Right renal cortex interstitium (tissue), 3 donors: ENCODE results near the gene CSNK2A3. TPM values are rescaled to one million over a fixed set of nuclear protein-coding genes. Genes with fewer than 3 reads are reported as not detected.
"Not testable (repeated sequence)": the region's sequence is repeated elsewhere in the genome, so short reads cannot be mapped to it uniquely, and the experiment has no call there.

Source experiments
- DNase-seq, 3 donors: peaks; one replicate each; pipeline ENCODE4 v3.0.0-alpha.2; 2013; ENCODE audit warnings: low read depth in 3 of 3, low spot score in 2 of 3
- polyA plus RNA-seq, 3 donors: library from polyadenylated mRNA; unstranded; fragments of 120-200 nt; gene quantifications; one replicate each; pipeline ENCODE4 v1.2.1, GENCODE V29; 2013; ENCODE audit not compliant: insufficient read length in 3 of 3

The CSNK2A3 gene
- 1 to 10 TPM; 1.5 to 2.9 (median 2.2) TPM for polyA plus RNA-seq

GRCh38 chr11:11352878-11353277, at the start of gene CSNK2A3:
Gene CSNK2A3 (minus strand): TSS chr11:11353250. CDS start chr11:11353119, 131 bp downstream.
- DNase-seq = not testable (repeated sequence)

GRCh38 chr11:11401960-11402535, 49.0 kb upstream of the CSNK2A3 start:
- DNase-seq = no peak

- DNase-seq = no peak
Measured at GRCh38 chr11:11400635-11401232, 47.7 kb upstream of the CSNK2A3 start.

DNA sequence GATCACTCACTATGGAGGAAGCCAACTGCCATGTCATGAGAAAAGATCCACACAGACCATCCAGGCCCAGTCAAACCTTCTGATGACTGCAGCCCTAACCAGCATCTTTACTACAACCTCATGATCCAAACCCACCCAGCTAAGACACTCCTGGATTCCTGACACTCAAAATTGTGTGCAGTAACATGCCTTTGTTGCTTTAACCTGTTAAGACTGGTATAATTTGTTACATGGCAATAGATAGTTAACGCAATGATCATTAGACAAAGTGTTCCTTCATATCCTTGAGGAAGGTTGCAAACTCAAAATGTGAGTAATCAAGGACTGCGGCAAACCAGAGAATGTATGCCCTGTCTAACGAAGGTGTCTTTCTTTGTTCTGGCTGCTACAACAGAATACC, 47.1 kb upstream of the CSNK2A3 start:
- DNase-seq = no peak

DNA sequence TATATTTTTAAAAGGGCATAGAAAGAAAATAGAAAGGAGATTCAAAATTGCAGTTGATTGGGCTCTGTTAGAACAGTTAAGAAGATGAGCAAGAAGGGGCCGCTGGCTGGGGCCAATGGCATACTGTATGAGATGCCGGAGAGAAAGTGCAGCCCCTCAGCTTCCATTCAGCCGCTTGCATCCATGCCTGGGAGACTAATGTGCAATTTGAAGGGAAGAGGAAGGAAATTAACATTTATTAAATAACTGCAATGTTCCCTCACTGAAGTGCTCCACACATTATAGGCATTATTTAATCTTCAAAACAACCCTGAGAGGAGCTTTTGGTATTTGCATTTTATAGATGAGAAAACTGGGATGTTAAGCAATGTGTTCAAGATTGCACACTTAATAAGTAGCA, 44.7 kb upstream of the CSNK2A3 start:
- DNase-seq = no peak

DNA sequence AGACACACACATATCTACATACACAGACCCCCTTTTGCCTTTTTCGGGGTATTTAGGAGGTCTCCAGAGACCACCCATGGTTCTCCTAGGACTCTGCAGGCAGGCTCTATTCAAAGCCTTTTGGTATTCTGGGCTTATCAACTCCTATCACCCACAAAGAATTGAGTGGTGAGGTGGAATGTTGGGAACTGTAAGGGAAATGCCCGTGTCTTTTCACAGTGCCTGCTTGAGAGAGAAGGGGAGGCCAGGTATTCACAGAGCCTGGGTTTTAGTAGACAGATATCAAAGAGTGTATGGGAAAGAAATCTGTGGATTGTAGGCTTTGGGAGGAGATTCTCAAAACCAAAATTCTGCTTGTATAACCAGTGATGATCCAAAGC, 44.0 kb upstream of the CSNK2A3 start:
- DNase-seq = no peak

GRCh38 chr11:11396301-11397035, 43.4 kb upstream of the CSNK2A3 start:
- no peak for DNase-seq

- no peak for DNase-seq
Measured at GRCh38 chr11:11395126-11395525, 42.1 kb upstream of the CSNK2A3 start.

DNA sequence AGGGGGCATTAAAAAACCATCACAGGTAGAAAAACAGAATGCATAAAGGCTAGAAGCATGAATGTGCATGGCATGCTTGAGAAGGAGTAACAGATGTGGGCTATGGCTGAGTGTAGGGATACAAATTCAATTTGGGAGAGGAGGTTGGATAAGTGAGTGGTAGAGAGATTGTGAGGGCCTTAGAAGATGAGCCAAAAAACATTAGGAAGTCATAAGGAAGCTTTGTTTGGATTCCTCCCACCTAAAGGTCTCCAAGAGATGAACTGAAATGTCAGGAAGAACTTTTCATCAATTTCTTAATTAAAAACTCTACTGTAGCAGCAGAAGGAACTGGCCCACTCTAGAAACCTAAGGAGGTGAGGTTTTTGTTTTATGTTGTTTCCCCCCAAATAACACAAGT, 41.2 kb upstream of the CSNK2A3 start:
- DNase-seq = no peak

DNA sequence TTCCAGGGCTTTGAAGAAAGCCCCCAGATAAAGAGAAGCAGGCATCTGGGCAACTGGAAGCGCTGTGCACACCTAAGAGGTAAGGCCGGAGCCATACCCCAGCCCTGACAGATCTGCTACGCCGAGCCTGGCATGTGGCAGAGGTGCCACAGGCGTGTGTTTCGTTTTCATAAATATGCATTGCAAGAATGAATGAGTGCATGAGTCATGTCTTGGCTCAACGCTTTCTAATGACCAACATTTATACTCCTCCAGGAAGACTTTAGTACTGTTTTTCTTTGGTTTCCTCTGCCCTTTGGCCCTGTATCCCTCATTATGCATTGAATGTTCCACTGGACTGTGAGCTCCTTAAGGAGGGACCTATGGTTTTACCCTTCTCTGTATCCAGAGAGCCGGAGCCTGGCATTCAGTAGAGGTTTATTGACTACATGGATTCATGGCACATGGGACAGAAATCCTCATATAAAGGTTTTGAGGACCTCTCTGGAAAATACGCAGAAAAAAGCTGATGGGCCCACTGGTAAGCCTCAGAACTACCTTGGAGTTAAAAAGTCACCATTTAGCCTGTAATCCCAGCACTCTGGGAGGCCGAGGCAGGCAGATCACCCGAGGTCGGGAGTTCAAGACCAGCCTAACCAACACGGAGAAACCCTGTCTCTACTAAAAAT, 38.9 kb upstream of the CSNK2A3 start:
- DNase-seq = no peak

DNA sequence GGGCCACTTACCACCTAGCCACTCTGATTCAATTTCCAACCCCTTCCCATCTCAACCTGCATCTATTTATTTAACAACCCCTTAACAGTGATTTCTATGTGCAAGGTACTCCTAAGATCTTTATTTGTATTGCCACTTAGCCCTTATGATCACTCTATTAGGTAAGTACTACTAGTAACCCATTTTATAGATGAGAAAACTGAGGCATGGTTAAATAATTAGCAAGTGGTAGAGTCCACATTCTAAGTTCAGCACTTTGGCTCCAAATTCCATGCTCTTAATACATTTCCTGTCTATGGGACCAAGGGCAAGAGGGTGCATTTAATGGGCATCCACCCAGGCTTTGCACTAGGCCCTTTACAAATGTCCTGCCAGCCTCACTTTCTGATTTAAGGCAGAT, 38.1 kb upstream of the CSNK2A3 start:
- no peak for DNase-seq

DNA sequence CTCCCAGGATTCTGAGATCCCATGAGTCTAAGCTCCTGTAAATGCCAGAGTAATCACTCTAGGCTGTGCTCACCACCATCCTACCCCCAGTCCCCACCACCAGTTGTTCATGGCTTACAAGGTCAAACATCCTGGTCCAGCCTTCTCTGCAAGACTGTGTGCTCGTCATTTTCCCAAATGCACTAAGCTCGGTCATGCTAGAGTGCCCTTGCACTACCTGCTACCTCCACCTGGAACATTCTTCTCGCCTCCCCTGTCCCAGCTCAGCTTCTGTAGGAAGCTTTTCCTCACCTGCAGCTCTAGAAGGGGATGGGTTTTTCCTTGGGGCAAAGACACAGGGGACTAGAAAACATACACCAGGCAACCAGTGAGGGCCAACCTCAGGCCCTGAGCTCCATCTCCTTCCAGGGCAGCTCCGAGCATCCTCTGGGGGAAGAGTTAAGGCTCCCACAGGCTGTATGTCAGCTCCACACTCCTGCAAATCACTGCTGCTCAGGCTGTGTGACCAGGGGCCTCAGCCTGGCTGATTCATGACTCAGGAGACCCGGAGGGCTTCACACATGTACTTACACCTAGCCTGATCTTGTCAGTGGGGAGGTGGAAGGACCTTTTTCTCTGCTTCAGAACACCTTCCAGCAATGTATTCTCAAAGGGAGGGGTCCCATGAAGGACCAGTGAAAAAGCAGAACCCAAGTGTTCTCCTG, 37.2 kb upstream of the CSNK2A3 start:
- DNase-seq = no peak

GRCh38 chr11:11389238-11389637, 36.2 kb upstream of the CSNK2A3 start:
- DNase-seq = no peak

DNA sequence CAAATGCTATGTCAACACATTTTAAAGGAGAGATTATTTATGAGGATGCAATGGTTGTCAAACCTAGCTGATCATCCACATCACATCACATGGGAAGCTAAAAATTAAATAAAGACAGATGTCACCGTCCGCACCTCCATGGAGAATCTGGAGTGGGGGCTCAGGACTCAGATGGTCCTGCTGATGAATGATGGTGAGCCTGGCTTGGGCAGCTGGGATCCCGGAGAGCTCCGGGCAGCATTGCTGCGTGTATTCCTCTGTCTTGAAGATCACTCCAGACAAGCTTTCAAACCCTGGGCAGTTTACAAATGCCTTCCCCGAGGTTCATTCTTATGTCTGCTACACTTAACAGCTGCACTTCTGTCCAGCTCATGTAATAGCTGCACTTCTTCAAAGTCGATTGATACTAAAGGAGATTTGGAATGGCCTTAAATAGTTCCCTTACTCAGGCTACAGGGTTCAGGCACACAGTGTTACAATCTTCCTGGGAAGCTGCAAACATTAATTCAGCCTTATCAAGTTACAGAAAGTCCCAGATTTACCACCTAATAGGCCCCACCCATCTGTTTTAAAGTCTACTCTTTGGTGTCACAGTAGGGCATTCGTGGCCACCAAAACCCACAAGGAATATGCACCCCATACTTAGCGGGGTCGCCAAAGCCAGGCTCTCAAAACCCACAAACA, 34.7 kb upstream of the CSNK2A3 start:
- no peak for DNase-seq

- DNase-seq = no peak
Measured at GRCh38 chr11:11387207-11387606, 34.2 kb upstream of the CSNK2A3 start.

DNA sequence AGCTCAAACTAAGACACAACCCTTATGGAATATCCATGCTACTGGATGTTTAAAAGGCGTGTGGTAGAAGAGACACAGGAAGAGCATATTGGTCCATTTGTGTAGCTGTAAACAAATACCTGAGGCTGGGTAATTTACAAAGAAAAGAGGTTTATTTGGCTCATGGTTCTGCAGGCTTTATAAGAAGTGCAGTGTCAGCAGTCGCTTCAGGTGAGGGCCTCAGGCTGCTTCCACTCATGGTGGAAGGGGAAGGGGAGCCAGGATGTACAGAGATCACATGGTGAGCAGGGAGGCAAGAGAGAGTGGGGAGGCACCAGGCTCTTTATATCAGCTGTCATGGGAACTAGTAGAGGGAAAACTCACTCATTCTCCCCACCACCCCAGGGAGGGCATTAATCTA, 31.8 kb upstream of the CSNK2A3 start:
- no peak for DNase-seq

DNA sequence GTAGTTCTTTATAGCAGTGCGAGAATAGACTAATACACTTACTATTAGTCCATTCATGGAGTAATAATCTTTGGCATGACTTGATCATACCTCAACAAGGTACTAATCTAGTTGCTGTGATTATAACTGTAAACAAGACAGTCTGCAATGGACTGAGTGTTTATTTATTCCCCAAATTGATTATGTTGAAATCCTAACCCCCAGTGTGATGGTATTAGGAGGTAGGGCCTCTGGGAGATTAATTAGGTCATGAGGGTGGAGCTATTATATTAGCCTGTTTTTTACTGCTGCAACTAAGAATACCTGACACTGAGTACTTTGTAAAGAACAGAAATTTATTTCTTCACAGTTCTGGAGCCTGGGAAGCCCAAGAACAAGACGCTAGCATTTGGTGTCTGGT, 30.9 kb upstream of the CSNK2A3 start:
- no peak for DNase-seq

- DNase-seq = no peak
Measured at GRCh38 chr11:11382858-11383532, 29.9 kb upstream of the CSNK2A3 start.

DNA sequence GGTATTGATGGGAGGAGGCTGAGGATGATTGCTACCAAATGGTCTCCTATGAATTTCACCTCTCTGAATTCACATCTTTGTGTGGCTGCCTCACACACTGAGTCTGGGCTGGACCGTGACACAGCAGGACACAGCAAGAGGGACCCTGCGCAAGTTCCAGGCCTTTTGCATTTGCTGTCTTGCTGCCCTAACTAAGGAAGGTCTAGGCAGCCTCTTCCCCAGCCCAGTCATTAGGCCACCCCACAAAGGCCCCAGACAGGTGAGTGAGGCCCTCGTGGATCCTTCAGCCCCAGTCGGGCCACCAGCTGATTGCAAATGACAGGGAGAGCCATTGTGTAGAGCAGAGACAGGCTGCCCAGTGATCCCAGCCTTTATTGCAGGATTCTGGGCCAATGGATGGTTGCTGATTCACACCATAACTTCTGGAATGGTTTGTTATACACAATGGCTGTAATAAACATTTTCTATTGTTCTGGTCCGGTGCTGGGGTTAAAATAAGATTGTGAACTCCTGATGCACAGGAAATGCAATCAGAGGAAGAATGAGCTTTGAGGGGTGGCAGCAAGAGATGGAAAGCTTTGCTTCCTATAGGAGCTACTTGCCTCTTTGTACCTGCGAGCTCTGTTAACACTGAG, 28.5 kb upstream of the CSNK2A3 start:
- no peak for DNase-seq
